Cardiac muscle cell (in vitro differentiated cells and primary cell): ENCODE results near the gene ABCC11. TPM values are rescaled to one million over a fixed set of nuclear protein-coding genes. Genes with fewer than 3 reads are reported as not detected.

Experiments used
- DNase-seq, 2 donors: peaks; one replicate each; pipeline versions ENCODE4 v3.0.0 to v3.0.0-alpha.2; 2010 to 2017; ENCODE audit warnings: low read depth in 1 of 2, low spot score in 1 of 2
- H3K27ac ChIP-seq: fragments of 200-600 bp; sonication (generic); 2 replicates; pipeline ENCODE4 v1.5.1; 2016
- H3K27me3 ChIP-seq: fragments of 200-600 bp; sonication (generic); 2 replicates; pipeline ENCODE4 v1.6.0; 2016; ENCODE audit warnings: control low read depth
- H3K36me3 ChIP-seq: fragments of 200-600 bp; sonication (generic); 2 replicates; pipeline ENCODE4 v1.5.1; 2016; ENCODE audit warnings: control low read depth
- H3K4me1 ChIP-seq: fragments of 200-600 bp; sonication (generic); 2 replicates; pipeline ENCODE4 v1.8.1; 2017; ENCODE audit warnings: low read depth, mild to moderate bottlenecking, mixed run types
- H3K4me3 ChIP-seq: fragments of 200-600 bp; sonication (generic); 2 replicates; pipeline ENCODE4 v1.5.1; 2016; ENCODE audit warnings: mild to moderate bottlenecking
- H3K9me3 ChIP-seq: fragments of 200-600 bp; sonication (generic); 2 replicates; pipeline ENCODE4 v1.5.1; 2017; ENCODE audit warnings: low read depth, mild to moderate bottlenecking, control low read depth
- polyA plus RNA-seq: library from polyadenylated mRNA; unstranded; fragments of >200 nt; fragmentation: Nextera tagmentation; extraction: Ambion mirVana; gene quantifications from 2 replicates; pipeline ENCODE4 v1.2.1, GENCODE V29; 2016
- total RNA-seq: library from RNA; depleted of rRNA; stranded (reverse); fragments of >200 nt; gene quantifications from 2 replicates; pipeline ENCODE4 v1.2.3, GENCODE V29; 2016
- TF ChIP-seq, protein P1 (sequence below): IDR thresholded peaks from 2 replicates; pipeline ENCODE4 v1.5.1; 2012; ENCODE audit warnings: low read depth, mild to moderate bottlenecking, low read length

Gene ABCC11
- total and polyA plus RNA-seq, 2 experiments from 2014 or later = 0.05 to 0.18 TPM

DNA sequence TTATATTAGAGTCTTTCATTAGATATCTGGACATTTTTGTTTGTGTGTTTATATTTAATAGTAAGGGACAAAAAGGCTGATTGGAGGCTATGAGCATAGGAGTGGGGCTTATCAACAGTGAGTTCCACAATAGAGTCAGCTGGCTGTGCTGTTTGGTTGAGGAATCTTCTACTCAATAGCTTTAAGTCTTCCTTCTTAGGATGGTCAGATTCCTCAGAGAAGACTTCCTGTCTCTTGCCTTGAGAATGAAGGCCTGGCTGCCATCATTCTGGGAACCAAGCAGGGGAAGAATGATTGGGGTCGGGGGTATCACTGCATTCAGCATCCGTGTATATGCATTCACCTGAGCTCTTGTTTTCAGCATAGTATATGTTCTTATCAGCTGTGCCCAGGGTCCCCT is 31.9 kb upstream of the ABCC11 start:
- peaks cover 1% of the 10 kb centered on the region for H3K36me3 ChIP-seq

DNA sequence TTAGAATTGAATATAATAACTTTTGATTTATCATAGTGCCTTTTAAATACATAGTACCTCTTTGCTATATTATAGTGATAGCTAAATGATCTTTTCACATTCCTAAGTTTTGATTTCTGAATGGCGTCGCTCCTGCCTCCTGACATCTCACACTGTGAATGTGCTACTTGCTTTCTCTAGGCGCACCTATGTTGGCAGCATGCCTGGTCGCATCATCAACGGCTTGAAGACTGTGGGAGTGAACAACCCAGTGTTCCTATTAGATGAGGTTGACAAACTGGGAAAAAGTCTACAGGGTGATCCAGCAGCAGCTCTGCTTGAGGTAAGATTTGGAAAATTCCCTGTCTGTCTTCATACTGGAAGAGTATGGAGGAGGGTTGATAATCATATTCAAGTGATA is 29.8 kb upstream of the ABCC11 start:
- no peaks in the 10 kb centered on the region for H3K9me3 ChIP-seq
- H3K36me3 ChIP-seq = peaks cover 1% of the 10 kb centered on the region
- peaks cover 9% of the 10 kb centered on the region for H3K4me1 ChIP-seq
- no peaks in the 10 kb centered on the region for H3K27me3 ChIP-seq
- no peak overlapping the region for H3K27ac ChIP-seq
- TF ChIP-seq, protein P1, sequence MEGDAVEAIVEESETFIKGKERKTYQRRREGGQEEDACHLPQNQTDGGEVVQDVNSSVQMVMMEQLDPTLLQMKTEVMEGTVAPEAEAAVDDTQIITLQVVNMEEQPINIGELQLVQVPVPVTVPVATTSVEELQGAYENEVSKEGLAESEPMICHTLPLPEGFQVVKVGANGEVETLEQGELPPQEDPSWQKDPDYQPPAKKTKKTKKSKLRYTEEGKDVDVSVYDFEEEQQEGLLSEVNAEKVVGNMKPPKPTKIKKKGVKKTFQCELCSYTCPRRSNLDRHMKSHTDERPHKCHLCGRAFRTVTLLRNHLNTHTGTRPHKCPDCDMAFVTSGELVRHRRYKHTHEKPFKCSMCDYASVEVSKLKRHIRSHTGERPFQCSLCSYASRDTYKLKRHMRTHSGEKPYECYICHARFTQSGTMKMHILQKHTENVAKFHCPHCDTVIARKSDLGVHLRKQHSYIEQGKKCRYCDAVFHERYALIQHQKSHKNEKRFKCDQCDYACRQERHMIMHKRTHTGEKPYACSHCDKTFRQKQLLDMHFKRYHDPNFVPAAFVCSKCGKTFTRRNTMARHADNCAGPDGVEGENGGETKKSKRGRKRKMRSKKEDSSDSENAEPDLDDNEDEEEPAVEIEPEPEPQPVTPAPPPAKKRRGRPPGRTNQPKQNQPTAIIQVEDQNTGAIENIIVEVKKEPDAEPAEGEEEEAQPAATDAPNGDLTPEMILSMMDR = no peak
- no peak overlapping the region for H3K4me3 ChIP-seq
- DNase-seq = no peak

More for the DNA sequence above, 31.9 kb upstream of the ABCC11 start:
- no peaks in the 10 kb centered on the region for H3K9me3 ChIP-seq
- DNase-seq = no peak
- H3K27me3 ChIP-seq = no peaks in the 10 kb centered on the region
- TF ChIP-seq, protein P1 = no peak
- H3K4me3 ChIP-seq = no peak overlapping the region
- no peak overlapping the region for H3K27ac ChIP-seq
- H3K4me1 ChIP-seq = peaks cover 22% of the 10 kb centered on the region

DNA sequence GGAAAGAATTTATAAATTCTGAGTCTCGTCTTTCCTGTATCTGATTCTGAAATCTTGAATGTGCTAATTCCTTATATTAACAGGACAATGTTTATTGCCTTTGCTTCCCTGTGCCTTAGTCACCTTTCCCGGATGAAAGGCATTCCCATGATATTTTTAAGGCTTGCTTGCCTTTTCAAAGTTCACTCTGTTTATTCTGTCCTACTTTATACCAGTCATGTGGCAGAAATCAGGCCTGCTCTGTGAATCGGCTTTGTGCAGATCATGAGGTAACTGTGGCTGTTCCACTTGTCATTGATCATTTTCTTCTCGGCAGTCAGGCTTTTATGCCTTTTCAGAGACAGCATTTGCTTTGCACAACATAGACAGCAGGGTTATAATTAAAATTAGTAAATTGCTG is 28.8 kb upstream of the ABCC11 start:
- DNase-seq = no peak
- peaks cover 5% of the 10 kb centered on the region for H3K36me3 ChIP-seq

DNA sequence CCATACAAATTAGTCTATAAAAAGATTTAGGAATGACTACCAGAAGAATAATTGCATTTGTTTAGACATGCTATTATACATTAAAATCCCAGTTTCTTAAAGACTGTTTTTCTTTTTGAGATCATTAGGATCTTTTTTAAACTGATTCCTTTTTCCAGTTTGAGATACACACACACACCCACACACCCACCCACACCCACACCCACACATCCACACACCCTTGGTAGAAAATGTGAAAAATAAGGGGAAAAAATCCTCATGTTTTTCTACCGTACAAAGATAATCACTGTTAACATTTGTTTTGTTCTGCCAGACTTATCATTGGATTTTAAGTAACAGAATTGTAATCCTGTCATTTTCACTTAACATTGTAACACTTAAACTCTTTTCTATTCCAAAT is 27.1 kb upstream of the ABCC11 start:
- Histone ChIP-seq H3K27ac (no peak overlapping the region), H3K9me3 (no peaks in the 10 kb centered on the region), H3K4me1 (peaks cover 3% of the 10 kb centered on the region), H3K36me3 (peaks cover 16% of the 10 kb centered on the region), H3K27me3 (no peaks in the 10 kb centered on the region), H3K4me3 (no peak overlapping the region)
- no peak for DNase-seq
- TF ChIP-seq, protein P1 = no peak

More for the DNA sequence above, 28.8 kb upstream of the ABCC11 start:
- H3K4me1 ChIP-seq = peaks cover 6% of the 10 kb centered on the region
- no peak overlapping the region for H3K27ac ChIP-seq
- no peaks in the 10 kb centered on the region for H3K27me3 ChIP-seq
- TF ChIP-seq, protein P1 = no peak
- H3K9me3 ChIP-seq = no peaks in the 10 kb centered on the region
- H3K4me3 ChIP-seq = no peak overlapping the region

- Histone ChIP-seq H3K4me1 (no peaks in the 10 kb centered on the region), H3K9me3 (no peaks in the 10 kb centered on the region), H3K27ac (no peak overlapping the region), H3K27me3 (no peaks in the 10 kb centered on the region), H3K36me3 (peaks cover 16% of the 10 kb centered on the region), H3K4me3 (no peak overlapping the region)
- DNase-seq = no peak
- TF ChIP-seq, protein P1 = no peak
Measured at GRCh38 chr16:48272837-48273421, 25.6 kb upstream of the ABCC11 start.

DNA sequence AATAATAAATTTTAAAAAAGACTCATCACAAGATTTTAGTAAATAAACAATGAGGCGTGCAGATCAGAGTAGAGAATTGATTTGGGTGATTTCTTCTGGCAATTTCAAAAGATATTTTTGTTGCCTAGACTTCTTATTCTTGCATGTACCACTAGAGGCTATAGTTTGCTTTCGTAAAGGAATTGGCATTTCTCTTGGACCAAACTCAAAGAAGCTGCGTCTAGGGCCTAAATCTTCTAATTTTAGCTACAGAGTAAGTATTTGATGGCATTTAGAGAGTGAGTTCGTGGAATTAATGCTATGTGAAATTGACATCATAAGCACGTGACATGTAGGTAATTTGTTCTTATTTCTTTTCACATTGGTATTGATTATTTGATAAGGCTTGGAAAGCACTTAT is 24.4 kb upstream of the ABCC11 start:
- no peak overlapping the region for H3K27ac ChIP-seq
- no peaks in the 10 kb centered on the region for H3K9me3 ChIP-seq
- no peaks in the 10 kb centered on the region for H3K27me3 ChIP-seq
- H3K4me1 ChIP-seq = no peaks in the 10 kb centered on the region
- H3K4me3 ChIP-seq = no peak overlapping the region
- H3K36me3 ChIP-seq = peaks cover 16% of the 10 kb centered on the region
- DNase-seq = no peak
- TF ChIP-seq, protein P1 = peak; percentile 7
